Activated naive CD4-positive, alpha-beta T cell treated with Interleukin-2 at 50 U/mL for 16 hours (primary cell): Measurements from ENCODE around the gene VTN.

Source experiments
- DNase-seq: peaks from one replicate; pipeline ENCODE4 v3.0.0-alpha.2; 2020

VTN gene

GRCh38 chr17:28367641-28368305 is 2.3 kb downstream of the VTN start:
- DNase-seq, result no peak

GRCh38 chr17:28366605-28367004 is 3.5 kb downstream of the VTN start:
- DNase-seq, result no peak

- DNase-seq, result no peak
These were observed 4.6 kb downstream of the VTN start for GRCh38 chr17:28365487-28365886.

GRCh38 chr17:28364665-28365363 is 5.3 kb downstream of the VTN start, which contains the start of gene SEBOX:
TSS of gene SEBOX (minus strand) at chr17:28365199. CDS start at chr17:28365151, 48 bp downstream.
- DNase-seq, result no peak

GRCh38 chr17:28363776-28364650 is 6.1 kb downstream of the VTN start:
- no peak for DNase-seq

GRCh38 chr17:28363186-28363585 is 6.9 kb downstream of the VTN start:
- DNase-seq, result no peak

- no peak for DNase-seq
These were observed 12.3 kb downstream of the VTN start for GRCh38 chr17:28357901-28358197.

GRCh38 chr17:28357061-28357900 is 12.8 kb downstream of the VTN start, which contains the start of gene POLDIP2:
TSS of gene POLDIP2 (minus strand) at chr17:28357527. CDS start at chr17:28357448, 79 bp downstream.
- DNase-seq, result peak; percentile 97

- no peak for DNase-seq
These were observed 19.8 kb downstream of the VTN start for GRCh38 chr17:28350271-28350670.

GRCh38 chr17:28348979-28349378 is 21.1 kb downstream of the VTN start:
- no peak for DNase-seq

- no peak for DNase-seq
These were observed 22.7 kb downstream of the VTN start for GRCh38 chr17:28347261-28347891.

GRCh38 chr17:28346746-28347246 is 23.3 kb downstream of the VTN start:
- no peak for DNase-seq

GRCh38 chr17:28346199-28346580 is 23.9 kb downstream of the VTN start:
- DNase-seq, result no peak

GRCh38 chr17:28345419-28346198 is 24.5 kb downstream of the VTN start:
- DNase-seq, result no peak

GRCh38 chr17:28344435-28344901 is 25.6 kb downstream of the VTN start:
- no peak for DNase-seq

GRCh38 chr17:28344011-28344410 is 26.1 kb downstream of the VTN start:
- DNase-seq, result no peak

GRCh38 chr17:28343491-28343932 is 26.6 kb downstream of the VTN start:
- DNase-seq, result no peak

GRCh38 chr17:28342313-28342712 is 27.8 kb downstream of the VTN start:
- no peak for DNase-seq

GRCh38 chr17:28341516-28341915 is 28.6 kb downstream of the VTN start:
- no peak for DNase-seq

GRCh38 chr17:28340374-28340773 is 29.7 kb downstream of the VTN start:
- no peak for DNase-seq

- DNase-seq, result no peak
These were observed 30.7 kb downstream of the VTN start for GRCh38 chr17:28339431-28339830.
